Urinary bladder (tissue), 4 donors: ENCODE data around the gene ATXN1. TPM values are rescaled to one million over a fixed set of nuclear protein-coding genes. Genes with fewer than 3 reads are reported as not detected.

Experiments used
- DNase-seq: peaks from one replicate; pipeline ENCODE4 v3.0.0-alpha.2; 2015; ENCODE audit errors: extremely low spot score
- H3K27ac ChIP-seq: one replicate; pipeline ENCODE4 v1.5.1; 2013; ENCODE audit warnings: low read depth, mild to moderate bottlenecking, moderate library complexity
- H3K36me3 ChIP-seq: one replicate; pipeline ENCODE4 v1.6.1; 2013; ENCODE audit warnings: mild to moderate bottlenecking, moderate library complexity; ENCODE audit not compliant: insufficient read depth
- H3K4me1 ChIP-seq: one replicate; pipeline ENCODE4 v1.6.1; 2013; ENCODE audit warnings: mild to moderate bottlenecking, moderate library complexity; ENCODE audit not compliant: insufficient read depth
- H3K4me3 ChIP-seq: one replicate; pipeline ENCODE4 v1.5.1; 2013; ENCODE audit warnings: low read depth, low read length
- WGBS: extraction: QIAGEN DNeasy Blood & Tissue Kit; methylation state at CpG from one replicate; pipeline ENCODE4 v1.1.7; 2013; 5-methylcytosine and 5-hydroxymethylcytosine counted together
- polyA plus RNA-seq: library from polyadenylated mRNA; stranded (reverse); fragments of 200-250 nt; gene quantifications from one replicate; pipeline ENCODE4 v1.2.3, GENCODE V29; 2013
- total RNA-seq: library from RNA; depleted of rRNA; stranded (reverse); fragments of >200 nt; gene quantifications from one replicate; pipeline ENCODE4 v1.2.3, GENCODE V29; 2014
- donor health status: healthy with polysubstance abuse.
- donor health status: healthy.

The ATXN1 gene
- total and polyA plus RNA-seq, 2 donors = 15.8 to 137 TPM

DNA sequence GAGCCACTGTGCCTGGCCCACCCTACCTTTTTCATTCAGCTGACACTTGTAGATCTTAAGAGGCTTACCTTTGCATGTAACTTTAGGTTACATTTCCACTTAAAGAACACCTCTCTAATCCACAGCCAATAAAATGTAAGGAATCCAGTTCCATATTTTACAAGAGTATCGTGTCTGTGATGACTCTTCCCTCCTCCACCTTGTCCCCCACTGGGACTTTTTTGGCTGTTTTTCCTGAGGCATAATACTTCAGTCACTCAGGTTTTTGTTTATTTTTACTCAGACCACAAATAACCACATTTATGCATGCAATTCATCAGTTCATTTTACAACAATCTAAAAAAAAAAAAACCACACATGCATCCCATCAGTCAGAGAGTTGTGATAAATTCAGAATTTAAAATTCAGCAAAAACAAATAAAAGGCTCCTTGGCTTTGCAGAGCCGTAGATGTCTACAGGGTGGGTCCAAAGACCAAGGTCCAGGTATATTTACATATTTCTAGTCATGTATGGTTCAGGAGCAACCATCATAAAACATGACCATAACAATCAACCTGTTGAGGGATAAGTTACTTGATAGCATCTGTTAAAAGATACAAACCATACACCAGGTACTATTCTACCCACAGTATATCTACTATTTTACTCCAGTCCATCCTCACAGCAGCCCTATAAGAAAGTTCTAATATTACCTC, 9.9 kb downstream of the ATXN1 start:
- no peak overlapping the region for H3K27ac ChIP-seq
- no peaks in the 10 kb centered on the region for H3K36me3 ChIP-seq
- H3K4me3 ChIP-seq = no peak overlapping the region
- peaks cover 3% of the 10 kb centered on the region for H3K4me1 ChIP-seq
- no peak for DNase-seq
- WGBS = 59% methylated on average over 2 of the region's 2 CpGs

DNA sequence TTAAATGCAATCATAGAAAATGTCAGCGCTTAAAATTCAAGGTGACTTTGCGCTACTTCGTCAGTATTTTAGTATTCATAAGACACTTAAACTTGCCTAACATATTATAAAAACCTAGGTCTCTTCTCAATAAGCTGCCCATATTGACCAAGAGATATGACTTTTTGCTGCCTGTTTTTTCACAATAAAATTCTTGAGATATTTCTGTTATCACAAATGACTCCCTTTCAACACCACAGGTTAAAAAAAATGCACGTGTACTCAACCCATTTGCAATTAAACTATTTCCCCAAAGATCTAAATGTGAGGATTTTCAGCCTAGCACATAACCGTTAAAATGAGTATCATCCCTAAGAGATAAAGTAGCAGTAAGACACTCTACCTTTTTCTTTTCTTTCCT, 10.7 kb downstream of the ATXN1 start:
- Histone ChIP-seq H3K36me3 (no peaks in the 10 kb centered on the region), H3K4me1 (peaks cover 6% of the 10 kb centered on the region), H3K27ac (no peak overlapping the region), H3K4me3 (no peak overlapping the region)
- DNase-seq = no peak
- 85% methylated on average over 5 of the region's 5 CpGs for WGBS

DNA sequence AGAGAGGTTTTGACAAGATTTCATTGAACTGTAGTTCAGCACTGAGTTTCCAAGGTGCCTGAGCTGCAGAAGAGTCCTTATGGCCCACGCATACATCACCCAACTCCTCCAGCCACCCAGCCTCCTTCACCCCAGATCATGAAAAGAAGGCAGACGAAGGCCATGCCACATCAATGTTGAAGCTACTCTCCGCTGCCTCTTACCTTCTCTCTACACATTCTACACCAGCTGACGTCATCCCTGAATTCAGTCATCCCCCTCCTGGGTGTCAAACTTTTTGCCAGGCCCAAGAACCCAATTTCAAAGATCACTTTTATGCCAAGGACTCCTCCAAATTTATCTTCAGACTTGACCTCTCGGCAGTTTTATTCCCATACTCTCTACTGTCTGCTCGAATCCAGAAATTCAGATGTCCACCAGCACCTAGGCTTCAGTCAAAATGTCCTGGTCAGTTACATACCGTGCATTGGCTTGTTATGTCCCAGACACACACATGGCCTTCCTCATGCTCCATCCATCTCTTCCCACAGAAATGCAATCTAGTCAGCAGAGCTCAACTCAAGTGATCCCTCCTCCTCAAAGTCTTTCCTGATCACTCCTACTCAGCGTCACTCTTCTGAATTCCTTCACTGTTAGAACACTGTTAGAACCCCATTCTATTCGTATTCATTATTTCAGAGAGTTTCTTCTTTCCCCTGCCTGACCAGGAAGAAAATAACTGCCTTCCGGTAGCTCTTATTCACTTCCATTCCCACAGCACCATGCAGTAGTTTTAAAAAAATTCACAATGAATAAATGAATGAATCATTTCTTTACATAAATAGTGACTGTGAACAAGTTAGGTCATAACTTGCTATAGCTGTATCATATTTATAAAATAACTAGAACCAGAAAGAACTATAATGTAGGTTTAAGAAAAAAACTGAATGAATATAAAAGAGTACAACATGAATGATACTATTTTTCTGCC, 11.5 kb downstream of the ATXN1 start:
- Histone ChIP-seq H3K27ac (no peak overlapping the region), H3K36me3 (no peaks in the 10 kb centered on the region), H3K4me3 (no peak overlapping the region), H3K4me1 (peaks cover 6% of the 10 kb centered on the region)
- DNase-seq = no peak
- 87% methylated on average over 10 of the region's 10 CpGs for WGBS

DNA sequence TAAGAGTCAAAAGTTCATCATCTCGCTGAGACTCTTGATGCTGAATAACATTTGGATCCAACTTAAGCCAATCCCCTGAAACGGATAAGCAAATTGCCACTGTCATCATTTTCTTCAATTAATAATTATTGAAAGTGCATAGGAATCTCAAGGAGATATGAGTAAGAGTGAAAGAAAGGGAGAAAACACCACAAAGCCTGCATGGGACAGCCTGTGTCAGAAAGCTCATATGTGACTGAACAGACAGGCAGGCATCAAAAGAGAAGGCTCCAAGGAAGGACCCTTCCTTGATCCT, 13.3 kb downstream of the ATXN1 start:
- Histone ChIP-seq H3K4me1 (peaks cover 5% of the 10 kb centered on the region), H3K27ac (no peak overlapping the region)
- 27% methylated on average over 2 of the region's 2 CpGs for WGBS

DNA sequence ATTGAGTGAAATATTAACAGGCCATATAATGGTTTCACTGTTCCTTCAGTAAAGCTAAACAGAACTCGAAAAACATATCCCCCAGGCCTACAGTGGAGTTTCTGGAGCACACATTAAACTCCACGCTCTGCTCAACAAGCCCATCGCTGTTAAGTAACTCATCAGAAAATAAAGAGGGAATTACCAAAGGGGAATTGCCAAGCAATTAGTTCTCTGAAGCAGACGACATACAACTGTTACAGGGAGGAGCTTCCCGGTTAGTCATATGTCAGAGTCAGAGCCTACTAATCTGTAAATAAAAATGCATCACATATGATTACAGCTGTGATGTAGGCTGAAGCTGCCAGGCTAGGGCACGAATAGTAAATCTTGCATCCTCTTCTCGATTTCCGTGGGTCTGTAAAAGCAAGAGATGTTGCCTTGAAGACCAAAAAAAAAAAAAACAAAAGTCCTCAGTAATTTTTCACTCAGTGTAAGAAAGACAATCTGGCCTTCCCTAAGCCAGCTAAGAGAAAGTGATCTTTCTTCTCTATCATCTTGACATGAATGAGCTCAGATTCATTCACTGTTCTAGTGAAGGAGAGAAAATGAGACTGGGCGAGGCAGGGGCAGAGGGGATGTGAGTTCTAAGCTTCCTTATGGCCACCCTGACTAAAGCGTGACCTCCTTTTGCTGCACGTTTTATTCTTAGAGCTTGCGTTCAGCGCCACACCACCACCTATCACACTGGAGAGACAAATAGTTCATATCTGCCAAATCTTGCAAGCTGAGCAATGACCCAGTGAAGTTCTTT, 13.8 kb downstream of the ATXN1 start:
- 30% methylated on average over 13 of the region's 13 CpGs for WGBS
- no peak overlapping the region for H3K27ac ChIP-seq
- no peak overlapping the region for H3K4me3 ChIP-seq
- no peaks in the 10 kb centered on the region for H3K36me3 ChIP-seq
- H3K4me1 ChIP-seq = peaks cover 5% of the 10 kb centered on the region
- no peak for DNase-seq

More for the DNA sequence above, 13.3 kb downstream of the ATXN1 start:
- DNase-seq = no peak
- Histone ChIP-seq H3K4me3 (no peak overlapping the region), H3K36me3 (no peaks in the 10 kb centered on the region)

DNA sequence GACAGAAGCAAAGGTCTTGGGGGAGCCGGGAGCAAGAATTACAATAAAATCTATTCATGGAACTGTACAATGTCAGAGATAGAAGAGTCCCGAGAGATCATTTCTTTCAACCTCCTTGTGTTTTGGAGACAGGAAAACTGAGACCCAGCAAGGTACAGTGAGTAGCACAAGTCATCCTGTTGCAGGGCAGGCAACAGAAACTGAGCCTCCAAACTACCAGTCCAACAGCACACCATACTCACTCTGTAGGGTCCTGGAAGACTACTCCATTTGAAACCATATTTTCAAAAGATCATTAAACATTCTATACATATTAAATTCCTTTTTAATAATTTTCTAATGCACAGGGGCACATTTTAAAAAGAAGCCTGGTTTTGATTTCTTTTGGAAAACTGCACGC, 14.4 kb downstream of the ATXN1 start:
- no peak for DNase-seq
- H3K36me3 ChIP-seq = no peaks in the 10 kb centered on the region
- no peak overlapping the region for H3K27ac ChIP-seq
- WGBS = 50% methylated on average over 3 of the region's 3 CpGs
- peaks cover 5% of the 10 kb centered on the region for H3K4me1 ChIP-seq
- H3K4me3 ChIP-seq = no peak overlapping the region

DNA sequence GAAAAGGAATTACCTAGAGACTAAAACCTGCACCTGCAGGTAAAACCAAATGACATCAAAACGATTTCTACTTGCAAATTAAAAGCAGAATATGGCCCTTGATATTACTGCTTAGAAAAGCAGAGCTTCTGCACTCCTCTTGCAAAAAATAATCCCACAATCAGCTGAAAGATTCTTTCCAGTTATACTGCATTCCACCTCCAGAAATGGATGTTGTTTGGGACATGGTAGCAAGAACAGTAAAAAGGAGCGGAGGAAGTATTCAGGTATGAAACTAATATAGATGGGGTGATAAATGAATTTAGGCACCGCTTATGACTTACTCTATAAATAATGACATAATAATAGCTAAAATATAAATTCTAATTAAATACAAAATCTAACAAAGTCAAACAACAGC, 14.9 kb downstream of the ATXN1 start:
- DNase-seq = no peak
- Histone ChIP-seq H3K27ac (no peak overlapping the region), H3K36me3 (no peaks in the 10 kb centered on the region)

DNA sequence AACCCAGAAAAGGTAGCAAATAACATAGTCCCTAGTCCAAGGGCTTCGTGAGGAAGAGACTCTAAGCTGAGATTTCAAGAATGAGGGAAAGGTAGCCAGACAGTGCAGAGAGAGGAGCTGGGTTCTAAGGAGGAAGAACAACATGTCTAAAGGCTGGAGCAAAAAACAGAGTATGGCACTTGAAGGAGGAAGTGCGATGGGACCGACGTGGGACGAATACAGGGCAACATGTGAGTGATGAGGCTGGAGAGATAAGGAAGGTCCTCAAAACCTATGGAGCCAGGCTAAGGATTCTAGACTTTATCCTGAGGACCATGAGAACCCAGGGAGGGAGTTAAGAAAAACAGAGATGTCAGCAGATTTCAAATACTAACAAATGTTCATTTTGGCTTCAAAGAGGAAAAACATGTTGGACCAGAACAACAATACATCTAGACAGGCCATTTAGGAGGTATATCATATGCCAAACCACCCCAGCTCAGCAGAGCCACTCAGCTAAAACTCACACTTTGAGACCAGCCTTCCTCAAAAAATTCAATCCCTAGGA, 17.5 kb downstream of the ATXN1 start:
- Histone ChIP-seq H3K4me3 (no peak overlapping the region), H3K27ac (no peak overlapping the region), H3K4me1 (peaks cover 5% of the 10 kb centered on the region), H3K36me3 (no peaks in the 10 kb centered on the region)
- no peak for DNase-seq
- 88% methylated on average over 5 of the region's 5 CpGs for WGBS

More for the DNA sequence above, 14.9 kb downstream of the ATXN1 start:
- 40% methylated on average over 3 of the region's 3 CpGs for WGBS
- H3K4me3 ChIP-seq = no peak overlapping the region
- peaks cover 5% of the 10 kb centered on the region for H3K4me1 ChIP-seq

DNA sequence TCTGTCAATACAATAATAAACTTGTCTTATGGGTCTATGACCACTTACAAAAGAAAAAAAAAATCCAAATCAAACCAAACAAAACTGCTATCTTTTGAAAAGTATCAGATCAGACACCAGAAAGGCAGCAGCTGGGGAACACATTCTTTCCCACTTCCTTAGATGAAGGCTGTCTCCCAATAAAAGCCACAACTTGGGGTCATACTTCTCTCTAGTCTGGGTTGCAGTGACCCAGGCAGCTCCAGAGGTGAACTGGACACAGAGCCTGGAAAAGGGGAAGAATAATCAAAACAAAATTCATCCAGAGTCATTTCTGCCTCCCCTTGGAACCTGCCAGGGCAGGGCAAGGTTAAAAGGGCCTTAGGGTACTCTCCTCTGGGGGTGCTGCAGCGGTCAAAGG, 19.1 kb downstream of the ATXN1 start:
- Histone ChIP-seq H3K36me3 (no peaks in the 10 kb centered on the region), H3K27ac (peak overlapping the region; percentile 15), H3K4me3 (no peak overlapping the region), H3K4me1 (peaks cover 5% of the 10 kb centered on the region)
- WGBS = 96% methylated on average over 1 of the region's 1 CpG
- DNase-seq = no peak

DNA sequence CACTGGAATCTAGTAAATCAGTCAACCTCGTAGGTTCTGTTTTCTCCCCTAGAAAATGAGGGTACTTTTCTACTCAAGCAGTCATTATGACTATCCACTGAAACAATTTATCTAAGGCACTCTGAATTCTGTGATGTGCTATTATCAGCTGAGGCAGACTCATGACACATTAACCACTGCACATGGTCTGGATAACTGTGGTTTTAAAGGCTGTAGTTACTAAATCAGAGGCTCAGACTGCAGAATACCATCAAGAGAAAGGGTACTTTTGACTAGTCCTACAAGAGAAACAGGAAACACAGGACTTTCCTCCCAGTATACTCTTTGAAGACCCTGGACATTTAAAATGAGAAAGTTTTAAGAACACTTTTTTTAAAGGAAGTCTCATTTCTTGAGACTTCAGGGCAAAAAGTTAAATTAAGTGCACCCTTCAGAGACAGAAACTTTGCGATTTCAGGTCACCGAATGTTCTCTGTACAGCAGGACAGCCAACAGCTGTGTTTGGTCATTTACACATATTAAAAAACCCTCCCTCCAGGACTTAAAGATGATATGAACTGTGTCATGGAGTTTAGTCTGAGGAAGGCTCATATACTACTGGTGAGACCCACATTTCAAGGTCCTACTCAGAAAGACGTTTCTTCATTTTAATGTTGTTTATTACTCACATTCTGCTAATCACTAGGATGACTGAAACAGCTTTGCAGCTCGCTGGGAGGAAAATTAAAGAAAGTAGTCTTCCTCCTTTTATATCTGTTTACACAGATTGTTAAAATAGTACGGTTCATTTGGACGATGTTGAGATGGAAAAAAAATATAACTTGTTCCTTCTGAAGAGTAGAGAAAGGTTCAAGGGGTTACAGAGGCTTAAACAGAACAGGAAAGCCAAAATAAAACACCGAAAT, 19.9 kb downstream of the ATXN1 start:
- Histone ChIP-seq H3K4me1 (peaks cover 5% of the 10 kb centered on the region), H3K36me3 (no peaks in the 10 kb centered on the region), H3K4me3 (no peak overlapping the region), H3K27ac (peak overlapping the region; percentile 18)
- no peak for DNase-seq
- 22% methylated on average over 8 of the region's 8 CpGs for WGBS

DNA sequence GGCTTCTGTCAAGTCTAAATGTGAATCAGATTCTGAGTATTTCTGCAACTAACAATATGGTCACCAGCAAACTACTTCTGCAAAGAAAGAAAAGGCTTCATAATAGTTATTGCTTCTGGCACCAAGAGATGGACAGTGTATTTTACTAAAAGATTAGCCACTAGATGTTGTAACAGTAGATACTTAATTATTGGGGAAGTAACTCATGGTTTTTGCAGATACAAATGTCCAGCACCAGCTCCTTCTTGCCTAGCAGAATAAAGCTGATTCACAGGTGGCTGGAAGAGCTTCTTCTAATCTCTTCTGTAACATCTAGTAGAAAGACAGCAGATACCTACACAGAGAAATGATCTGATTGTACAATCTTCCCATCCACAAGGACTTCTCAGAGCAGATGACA, 21.2 kb downstream of the ATXN1 start:
- no peaks in the 10 kb centered on the region for H3K36me3 ChIP-seq
- DNase-seq = no peak
- H3K27ac ChIP-seq = peak overlapping the region; percentile 19
- no peak overlapping the region for H3K4me3 ChIP-seq
- peaks cover 2% of the 10 kb centered on the region for H3K4me1 ChIP-seq

DNA sequence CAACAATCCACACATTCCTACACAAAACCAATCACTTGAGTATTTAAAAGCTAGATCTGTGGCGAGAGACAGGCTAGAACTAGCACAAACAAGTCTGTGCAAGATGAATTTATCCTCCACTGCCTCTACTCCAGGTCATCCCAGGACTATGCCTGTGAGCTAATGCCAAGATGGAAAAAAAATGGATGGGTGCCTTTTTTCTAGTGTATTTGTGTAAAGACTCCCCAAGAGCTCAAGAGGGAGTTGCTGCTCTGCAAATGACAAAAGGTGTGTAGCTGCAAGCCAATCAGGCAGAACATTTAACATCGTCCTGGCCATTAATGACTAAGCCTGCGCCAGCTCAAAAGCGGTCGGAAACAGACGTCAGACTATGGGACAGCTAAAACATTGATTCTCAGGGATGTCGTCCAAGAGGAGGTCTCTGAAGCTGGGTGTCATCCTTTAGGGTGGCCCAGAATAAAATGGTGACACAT, 21.9 kb downstream of the ATXN1 start:
- DNase-seq = no peak
- Histone ChIP-seq H3K36me3 (no peaks in the 10 kb centered on the region), H3K27ac (no peak overlapping the region), H3K4me3 (no peak overlapping the region), H3K4me1 (peaks cover 2% of the 10 kb centered on the region)
- 64% methylated on average over 7 of the region's 7 CpGs for WGBS
